WTC11 (cell line): ENCODE data around the gene PRR30. TPM values are rescaled to one million over a fixed set of nuclear protein-coding genes. Genes with fewer than 3 reads are reported as not detected.
"Not testable (repeated sequence)": the region's sequence is repeated elsewhere in the genome, so short reads cannot be mapped to it uniquely, and the experiment has no call there.

Experiments used
- ATAC-seq: fragments of 200-7000 bp; cut with Tn5 transposase; 2 replicates; pipeline ENCODE4 v1.10.0; 2021; ENCODE audit warnings: mild to moderate bottlenecking, moderate library complexity
- CTCF ChIA-PET: fragments of 300-600 bp; sonication (Branson Sonifier 250); formaldehyde crosslinking; loops from one replicate; lab custom pipeline; 2021; ENCODE audit warnings: antibody characterized with exemption; lab: Charles Lee
- POLR2A ChIA-PET: fragments of 350-600 bp; sonication (Branson Sonifier 250); formaldehyde crosslinking; loops from one replicate; lab custom pipeline; 2021; ENCODE audit warnings: antibody characterized with exemption; lab: Charles Lee
- DNase-seq: peaks from one replicate; pipeline ENCODE4 v3.0.0; 2021; ENCODE audit warnings: low spot score
- H3K27ac Mint-ChIP-seq: 2 replicates; pipeline ENCODE4 v1.8.0; 2021; ENCODE audit warnings: mixed read lengths
- H3K27me3 Mint-ChIP-seq: 2 replicates; pipeline ENCODE4 v1.8.0; 2021; ENCODE audit warnings: low read depth, mild to moderate bottlenecking, moderate library complexity, mixed read lengths
- H3K36me3 Mint-ChIP-seq: 2 replicates; pipeline ENCODE4 v1.8.0; 2021; ENCODE audit warnings: mixed read lengths
- H3K4me1 Mint-ChIP-seq: 2 replicates; pipeline ENCODE4 v1.8.0; 2022; ENCODE audit warnings: mixed read lengths
- H3K4me3 Mint-ChIP-seq: 2 replicates; pipeline ENCODE4 v1.8.0; 2021; ENCODE audit warnings: mild to moderate bottlenecking, moderate library complexity, mixed read lengths
- H3K9me3 Mint-ChIP-seq: 2 replicates; pipeline ENCODE4 v1.8.0; 2021; ENCODE audit warnings: mixed read lengths
- AFF4 ChIP-seq: sonication (generic); formaldehyde crosslinking; IDR thresholded peaks from 2 replicates; pipeline ENCODE4 v1.8.1; 2023; ENCODE audit warnings: mild to moderate bottlenecking, missing genetic modification reagents, borderline replicate concordance
- EMX1 ChIP-seq: fragments of 250-450 bp; sonication (Bioruptor Pico); IDR thresholded peaks from 2 replicates; pipeline ENCODE4 v1.8.0; 2021; ENCODE audit warnings: mild to moderate bottlenecking
- FOXP1 ChIP-seq: sonication (generic); formaldehyde crosslinking; IDR thresholded peaks from 2 replicates; pipeline ENCODE4 v1.8.0; 2022; ENCODE audit warnings: missing genetic modification reagents, mild to moderate bottlenecking, moderate library complexity, borderline replicate concordance
- GABPB1 ChIP-seq: sonication (generic); formaldehyde crosslinking; IDR thresholded peaks from 2 replicates; pipeline ENCODE4 v1.8.1; 2023; ENCODE audit warnings: mild to moderate bottlenecking, missing genetic modification reagents
- GTF2I ChIP-seq: fragments of 250-450 bp; sonication (Bioruptor Pico); conservative IDR thresholded peaks from 2 replicates; pipeline ENCODE4 v1.4.0; 2021; ENCODE audit warnings: mild to moderate bottlenecking
- NFYB ChIP-seq: sonication (generic); formaldehyde crosslinking; conservative IDR thresholded peaks from 2 replicates; pipeline ENCODE4 v1.8.0; 2022; ENCODE audit warnings: low read depth, missing genetic modification reagents
- PREB ChIP-seq: sonication (generic); formaldehyde crosslinking; IDR thresholded peaks from 2 replicates; pipeline ENCODE4 v1.8.1; 2022; ENCODE audit warnings: mild to moderate bottlenecking, missing genetic modification reagents, moderate library complexity, borderline replicate concordance
- TP53 ChIP-seq: sonication (generic); formaldehyde crosslinking; IDR thresholded peaks from 2 replicates; pipeline ENCODE4 v1.8.1; 2023; ENCODE audit warnings: mild to moderate bottlenecking, missing genetic modification reagents
- ZNF423 ChIP-seq: fragments of 250-450 bp; sonication (Bioruptor Pico); IDR thresholded peaks from 2 replicates; pipeline ENCODE4 v2.1.2; 2022; ENCODE audit warnings: mild to moderate bottlenecking, moderate library complexity
- total RNA-seq: library from RNA; stranded (reverse); gene quantifications from 3 replicates; pipeline ENCODE4 v1.2.3, GENCODE V29; 2021
- TF ChIP-seq, protein P1 (sequence below): sonication (generic); formaldehyde crosslinking; IDR thresholded peaks from 2 replicates; pipeline ENCODE4 v1.8.1; 2023; ENCODE audit warnings: mild to moderate bottlenecking, missing genetic modification reagents
- TF ChIP-seq, protein P2 (sequence below): sonication (generic); formaldehyde crosslinking; IDR thresholded peaks from 2 replicates; pipeline ENCODE4 v1.8.0; 2022; ENCODE audit warnings: mild to moderate bottlenecking, missing genetic modification reagents

Gene PRR30
- total RNA-seq, 1 experiment from 2014 or later: not detected

DNA sequence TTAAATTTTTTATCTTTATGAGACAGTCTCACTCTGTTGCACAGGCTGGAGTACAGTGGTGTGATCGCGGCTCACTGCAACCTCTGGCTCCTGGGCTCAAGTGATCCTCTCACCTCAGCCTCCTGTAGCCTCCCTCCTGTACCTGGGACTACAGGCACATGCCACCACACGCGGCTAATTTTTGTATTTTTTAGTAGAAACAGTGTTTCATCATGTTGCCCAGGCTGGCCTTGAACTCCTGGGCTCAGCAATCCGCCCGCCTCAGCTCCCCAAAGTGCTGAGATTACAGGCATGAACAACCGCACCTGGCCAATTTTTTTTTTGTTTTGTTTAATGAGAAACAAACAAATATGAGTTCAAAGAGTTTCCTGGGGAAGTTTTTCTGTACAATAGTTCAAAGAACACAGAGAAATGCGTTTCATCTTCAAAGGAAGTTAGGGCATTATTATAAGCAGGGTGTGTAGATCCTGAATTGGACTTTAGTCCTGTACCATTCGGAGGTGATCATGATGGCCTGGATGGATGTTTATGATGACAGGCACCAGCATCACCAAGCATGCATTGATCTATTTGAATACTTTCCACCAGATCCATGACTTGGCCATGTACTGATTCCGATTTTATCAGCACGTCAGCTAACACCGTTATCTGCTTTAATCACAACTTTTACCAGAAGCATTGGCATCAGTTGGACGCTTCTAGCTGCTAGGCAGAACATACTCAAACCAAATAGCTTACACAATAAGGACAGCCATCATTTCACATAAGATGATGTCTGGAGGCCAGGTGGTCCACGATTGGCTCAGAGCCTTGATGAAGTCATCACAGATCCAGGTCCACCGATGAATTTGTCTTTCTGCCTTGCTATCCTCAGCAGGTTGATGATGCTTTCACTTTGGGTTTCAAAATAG lies 38.5 kb upstream of the PRR30 start:
- H3K36me3 Mint-ChIP-seq: no peaks in the 10 kb centered on the region
- ChIA-PET CTCF (interaction anchor here (1.1 to 2.1 kb wide), 2 partner anchors 14 to 44 kb away, joined by 4 to 12 read pairs; partner anchors contain the start of gene PREB), POLR2A (no interaction called here)
- no peak overlapping the region for H3K4me3 Mint-ChIP-seq
- TF ChIP-seq ZNF423 (CRISPR knock-in tag): no peak
- TF ChIP-seq, protein P1, sequence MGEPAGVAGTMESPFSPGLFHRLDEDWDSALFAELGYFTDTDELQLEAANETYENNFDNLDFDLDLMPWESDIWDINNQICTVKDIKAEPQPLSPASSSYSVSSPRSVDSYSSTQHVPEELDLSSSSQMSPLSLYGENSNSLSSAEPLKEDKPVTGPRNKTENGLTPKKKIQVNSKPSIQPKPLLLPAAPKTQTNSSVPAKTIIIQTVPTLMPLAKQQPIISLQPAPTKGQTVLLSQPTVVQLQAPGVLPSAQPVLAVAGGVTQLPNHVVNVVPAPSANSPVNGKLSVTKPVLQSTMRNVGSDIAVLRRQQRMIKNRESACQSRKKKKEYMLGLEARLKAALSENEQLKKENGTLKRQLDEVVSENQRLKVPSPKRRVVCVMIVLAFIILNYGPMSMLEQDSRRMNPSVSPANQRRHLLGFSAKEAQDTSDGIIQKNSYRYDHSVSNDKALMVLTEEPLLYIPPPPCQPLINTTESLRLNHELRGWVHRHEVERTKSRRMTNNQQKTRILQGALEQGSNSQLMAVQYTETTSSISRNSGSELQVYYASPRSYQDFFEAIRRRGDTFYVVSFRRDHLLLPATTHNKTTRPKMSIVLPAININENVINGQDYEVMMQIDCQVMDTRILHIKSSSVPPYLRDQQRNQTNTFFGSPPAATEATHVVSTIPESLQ: no peak
- TF ChIP-seq GABPB1 (CRISPR knock-in tag): peak; percentile 98
- no peaks in the 10 kb centered on the region for H3K4me1 Mint-ChIP-seq
- peaks cover 5% of the 10 kb centered on the region; the same call in 1 of the 2 replicates for H3K27me3 Mint-ChIP-seq
- no peaks in the 10 kb centered on the region for H3K9me3 Mint-ChIP-seq
- no peak overlapping the region for H3K27ac Mint-ChIP-seq
- no peak for ATAC-seq
- no peak for DNase-seq

- H3K36me3 Mint-ChIP-seq, H3K4me3 Mint-ChIP-seq, H3K27me3 Mint-ChIP-seq, H3K27ac Mint-ChIP-seq, DNase-seq, ATAC-seq, H3K4me1 Mint-ChIP-seq, H3K9me3 Mint-ChIP-seq: not testable (repeated sequence)
- ChIA-PET POLR2A (interaction anchor here (0.5 to 1.1 kb wide), 2 partner anchors 21 to 1993 kb away, joined by 3 read pairs; no protein-coding TSS in a partner anchor), CTCF (interaction anchor here (2.1 to 2.4 kb wide), 2 partner anchors 16 to 42 kb away, joined by 12 to 18 read pairs; partner anchors contain the start of gene PREB)
Measured at GRCh38 chr2:27175781-27176180, 36.6 kb upstream of the PRR30 start.

DNA sequence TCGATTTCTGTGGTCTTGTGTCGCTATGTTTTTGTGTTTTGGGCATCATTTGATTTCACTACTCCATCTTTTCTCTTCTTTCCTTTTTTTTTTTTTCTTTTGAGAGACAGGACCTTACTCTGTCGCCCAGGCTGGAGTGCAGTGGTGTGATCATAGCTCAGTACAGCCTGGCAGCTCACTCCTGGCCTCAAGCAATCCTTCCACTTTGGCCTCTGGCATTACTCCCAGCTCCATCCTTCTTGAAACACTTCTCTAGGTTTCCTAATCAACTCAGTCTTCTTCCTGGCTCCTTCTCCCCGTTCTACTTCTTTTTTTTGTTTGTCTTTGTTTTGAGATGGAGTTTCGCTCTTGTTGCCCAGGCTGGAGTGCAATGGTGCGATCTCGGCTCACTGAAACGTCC lies 36.1 kb upstream of the PRR30 start:
- DNase-seq (no peak), ATAC-seq (no peak)
- ChIA-PET CTCF (interaction anchor here (1.2 to 2.4 kb wide), 4 partner anchors 12 to 58 kb away, joined by 3 to 18 read pairs (median 8); partner anchors contain the start of gene PREB), POLR2A (interaction anchor here (0.5 to 1.1 kb wide), 3 partner anchors 21 to 918 kb away, joined by 3 read pairs; no protein-coding TSS in a partner anchor)
- Mint-ChIP-seq H3K36me3 (no peaks in the 10 kb centered on the region), H3K4me1 (no peaks in the 10 kb centered on the region), H3K27me3 (peaks cover 9% of the 10 kb centered on the region), H3K4me3 (no peak overlapping the region), H3K27ac (no peak overlapping the region), H3K9me3 (no peaks in the 10 kb centered on the region)
- TF ChIP-seq NFYB (CRISPR knock-in tag): no peak
- no peak for TF ChIP-seq TP53 (CRISPR knock-in tag)
- TF ChIP-seq PREB (CRISPR knock-in tag): no peak
- TF ChIP-seq, protein P2, sequence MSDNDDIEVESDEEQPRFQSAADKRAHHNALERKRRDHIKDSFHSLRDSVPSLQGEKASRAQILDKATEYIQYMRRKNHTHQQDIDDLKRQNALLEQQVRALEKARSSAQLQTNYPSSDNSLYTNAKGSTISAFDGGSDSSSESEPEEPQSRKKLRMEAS (CRISPR knock-in tag): no peak
- TF ChIP-seq FOXP1 (CRISPR knock-in tag): no peak
- no peak for TF ChIP-seq GTF2I (CRISPR knock-in tag)
- no peak for TF ChIP-seq EMX1 (CRISPR knock-in tag)
- TF ChIP-seq AFF4 (CRISPR knock-in tag): no peak
